COLO829 (cell line): ENCODE data around the gene SETBP1.

Experiments
- DNase-seq: peaks from one replicate; pipeline ENCODE4 v3.0.0; 2012; ENCODE audit warnings: low spot score

The SETBP1 gene

DNA sequence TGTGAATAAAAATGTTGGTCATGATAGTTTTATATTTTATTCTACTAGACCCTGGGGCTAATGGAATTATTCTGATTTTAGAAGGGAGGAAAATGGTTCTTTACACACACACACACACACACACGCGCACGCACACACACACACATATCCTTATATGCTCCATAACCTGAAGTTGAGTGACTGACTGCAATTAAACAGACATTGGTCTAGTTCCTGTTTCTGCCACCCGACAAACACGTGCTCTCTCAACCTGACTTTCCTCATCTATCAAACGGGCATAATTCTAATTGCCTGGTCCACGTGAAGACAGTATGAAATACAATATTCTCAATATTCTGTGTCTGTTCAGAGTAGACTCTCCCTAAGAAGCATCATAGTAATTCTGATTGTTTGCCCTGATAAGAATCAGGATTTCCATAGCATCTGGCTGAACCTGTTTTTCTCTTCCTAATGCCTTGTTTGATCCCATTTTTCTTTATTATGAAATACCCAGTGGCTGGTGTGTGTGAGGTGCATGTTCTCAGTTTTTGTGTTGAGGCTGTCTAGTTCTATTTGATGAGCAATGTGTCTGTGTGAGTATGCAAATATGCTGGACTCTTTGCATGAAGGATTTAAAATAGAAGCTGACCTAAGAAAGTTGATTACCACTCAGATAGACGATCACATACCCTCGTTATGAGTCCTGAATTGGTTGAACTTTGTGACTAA lies 51.0 kb downstream of the SETBP1 start:
- DNase-seq, result no peak

DNA sequence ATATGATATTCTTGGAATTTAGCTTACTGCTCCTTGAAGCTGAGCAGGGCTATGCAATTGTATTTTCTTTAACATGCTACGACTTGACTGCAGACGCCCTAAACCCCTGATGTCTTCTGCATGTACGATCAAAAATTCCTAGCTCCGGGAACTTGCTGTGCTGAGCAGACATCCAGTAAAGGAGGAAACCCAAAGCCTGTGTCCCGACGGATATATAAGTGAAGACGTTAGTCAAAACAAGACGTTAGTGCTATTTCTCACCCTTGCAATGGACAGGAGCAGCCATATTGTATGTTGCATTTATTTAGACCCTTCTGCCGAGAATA lies 51.5 kb downstream of the SETBP1 start:
- DNase-seq, result no peak

DNA sequence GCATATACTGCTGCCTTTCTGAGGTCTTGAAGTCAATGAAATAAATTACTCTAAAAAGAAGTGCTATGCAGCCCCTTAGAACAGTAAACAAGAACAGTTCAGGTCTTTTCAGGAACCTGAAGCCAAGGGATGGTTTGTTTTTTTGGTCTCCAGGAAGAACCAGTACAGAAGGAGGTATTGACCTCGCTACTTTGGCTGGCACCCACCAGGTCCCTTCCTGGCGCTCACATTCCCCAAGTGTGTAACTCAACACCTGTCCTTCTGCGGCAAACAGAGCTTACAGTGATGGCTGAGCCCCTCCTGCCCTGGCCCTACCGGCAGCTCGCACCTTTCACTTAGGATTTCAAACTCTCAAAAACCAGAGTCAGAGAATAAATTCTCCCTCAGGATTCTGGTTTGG lies 51.9 kb downstream of the SETBP1 start:
- DNase-seq, result no peak

DNA sequence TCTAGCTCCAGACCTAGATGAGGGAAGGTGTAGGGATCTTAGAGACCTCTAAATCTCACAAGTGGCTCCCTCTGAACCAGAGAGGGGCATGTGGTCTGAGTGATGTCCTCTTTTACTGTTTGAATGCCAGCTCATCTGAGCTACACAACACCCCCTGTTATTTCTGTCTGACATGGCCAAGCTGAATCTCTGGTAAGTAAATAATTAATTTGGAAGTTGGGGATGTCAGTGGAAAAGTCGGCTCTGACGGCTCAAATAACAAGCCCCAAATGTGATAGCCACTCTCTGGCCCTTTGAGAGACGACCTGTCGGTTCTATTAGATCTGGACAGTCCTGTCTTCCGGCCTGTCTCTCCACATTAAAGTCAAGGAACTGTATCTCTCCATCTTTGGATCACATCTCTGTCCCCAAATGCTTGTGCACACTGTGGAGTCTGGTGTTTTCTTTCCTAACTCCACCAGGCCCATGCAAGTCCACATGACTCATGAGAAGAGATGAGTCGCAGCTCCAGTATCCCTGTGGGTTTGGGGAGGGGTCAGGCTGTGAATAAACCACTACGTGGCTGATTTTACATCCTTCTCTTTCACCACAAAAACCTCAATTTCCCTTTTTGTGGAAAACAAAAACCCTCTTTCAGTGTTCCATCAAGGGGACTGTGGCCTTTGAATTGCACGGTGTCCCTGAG lies 52.5 kb downstream of the SETBP1 start:
- DNase-seq, result no peak

DNA sequence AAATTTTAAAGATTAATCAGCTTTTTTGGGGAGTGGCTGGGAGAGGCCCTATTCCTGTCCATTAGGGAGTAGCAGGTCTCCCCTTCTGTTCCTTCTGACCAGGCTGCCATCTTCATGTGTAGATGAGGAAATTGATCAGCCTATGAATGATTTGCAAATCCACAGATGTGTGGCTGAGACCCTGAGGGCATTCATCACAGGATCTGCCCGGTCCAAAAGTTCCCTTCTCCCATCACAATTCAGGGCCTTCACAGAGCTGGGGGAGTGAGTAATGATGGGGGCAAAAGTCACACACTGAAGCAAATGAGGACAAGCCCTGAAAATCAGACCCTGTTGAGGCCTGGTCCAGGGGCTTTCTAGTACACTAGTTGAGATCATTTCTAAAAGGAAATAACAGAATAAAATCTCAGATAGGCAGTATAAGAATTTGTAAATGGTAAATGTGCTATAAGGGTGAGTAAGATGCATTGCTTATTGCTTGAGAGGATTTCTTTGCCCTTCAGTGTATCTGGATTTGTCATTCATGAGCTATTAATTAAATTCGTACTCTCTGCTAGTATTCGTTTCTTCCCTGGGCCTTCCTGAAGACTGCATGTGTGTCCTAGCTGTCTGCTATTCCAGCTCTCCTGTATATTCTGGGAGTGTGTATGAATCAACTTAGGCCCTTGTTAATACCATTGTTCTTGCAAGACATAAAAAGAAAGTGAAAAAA lies 53.2 kb downstream of the SETBP1 start:
- DNase-seq, result no peak

GRCh38 chr18:44735096-44735495 lies 54.4 kb downstream of the SETBP1 start:
- DNase-seq, result no peak

GRCh38 chr18:44736664-44737380 lies 56.1 kb downstream of the SETBP1 start:
- peak; percentile 8 for DNase-seq

GRCh38 chr18:44737623-44738022 lies 56.9 kb downstream of the SETBP1 start:
- no peak for DNase-seq

DNA sequence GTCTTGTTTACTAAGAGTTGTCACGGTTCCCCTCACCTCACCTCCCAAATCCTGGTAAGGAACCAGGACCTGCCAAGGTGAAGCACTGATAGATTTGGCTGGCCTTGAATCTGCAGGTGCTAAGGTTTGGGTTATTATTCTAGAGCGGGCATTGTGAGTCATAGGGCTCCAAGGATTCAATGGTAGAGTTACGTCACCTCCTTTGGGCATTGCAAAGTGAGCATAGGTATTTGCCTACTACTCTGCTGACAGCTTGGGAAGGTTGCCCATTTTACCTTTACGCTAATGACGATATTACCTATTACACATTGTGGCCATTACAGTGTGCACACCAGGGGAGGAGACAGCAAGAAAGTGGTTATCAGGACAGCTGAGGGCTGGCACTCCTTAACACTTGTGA lies 59.3 kb downstream of the SETBP1 start:
- no peak for DNase-seq

DNA sequence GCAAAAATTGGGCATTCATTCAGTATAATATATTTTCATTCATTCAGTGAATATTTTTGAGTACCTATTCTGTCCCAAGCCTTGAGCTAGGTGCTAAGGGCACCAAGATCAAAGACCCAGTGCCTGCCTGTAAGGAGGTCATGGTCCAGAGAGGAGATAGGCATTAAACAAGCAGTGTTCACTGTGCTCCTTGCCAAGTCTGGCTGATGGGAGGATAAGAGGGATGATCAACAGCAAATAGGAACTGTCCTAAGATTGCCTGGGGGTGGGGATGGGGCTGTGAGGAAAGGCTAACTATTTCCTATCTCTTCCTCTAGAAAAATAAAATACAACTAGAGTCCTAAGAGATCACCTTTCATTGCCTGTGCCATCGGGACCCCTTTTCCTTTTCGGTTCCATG lies 60.4 kb downstream of the SETBP1 start:
- DNase-seq, result no peak

- DNase-seq, result no peak
Observed at GRCh38 chr18:44741511-44741910, 60.8 kb downstream of the SETBP1 start.

DNA sequence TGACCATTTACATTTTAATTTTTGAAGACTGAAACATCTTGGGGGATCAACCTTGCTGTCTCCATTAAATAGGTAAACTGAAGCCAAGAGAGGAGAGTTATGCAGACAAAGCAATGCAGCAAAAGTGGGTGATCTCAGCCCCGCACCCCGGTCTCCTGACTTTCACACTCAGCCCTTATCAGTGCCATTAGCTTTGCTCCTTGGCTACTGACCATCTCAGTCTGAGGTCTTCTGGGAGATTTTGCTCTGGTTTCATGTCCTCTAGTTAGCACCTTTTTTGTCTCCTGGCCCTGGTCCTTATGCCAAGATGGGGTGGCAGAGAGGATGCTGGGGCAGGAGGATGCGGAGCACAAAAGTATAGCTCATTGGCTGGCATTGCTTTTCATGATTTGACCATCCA lies 61.4 kb downstream of the SETBP1 start:
- no peak for DNase-seq

- DNase-seq, result no peak
Observed at GRCh38 chr18:44742718-44743311, 62.1 kb downstream of the SETBP1 start.

DNA sequence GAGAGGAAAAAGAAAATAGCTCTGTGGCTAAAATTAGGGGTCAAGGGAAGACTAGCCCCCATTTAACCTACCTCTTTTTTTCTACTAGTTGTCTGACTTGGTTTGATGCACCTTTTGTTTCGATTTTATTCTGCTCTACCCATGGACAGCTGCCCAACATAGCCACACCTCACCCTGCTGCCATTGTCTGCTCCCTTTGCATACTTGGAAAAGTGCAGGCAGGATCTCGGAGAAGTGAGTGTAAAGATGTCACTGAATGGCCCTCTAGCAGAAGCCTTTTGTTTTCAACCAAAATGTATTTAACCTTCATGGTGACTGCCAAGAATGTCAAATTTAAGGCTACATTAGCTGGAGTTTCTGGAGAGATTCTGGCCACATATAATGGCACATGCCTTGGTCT lies 62.9 kb downstream of the SETBP1 start:
- no peak for DNase-seq

DNA sequence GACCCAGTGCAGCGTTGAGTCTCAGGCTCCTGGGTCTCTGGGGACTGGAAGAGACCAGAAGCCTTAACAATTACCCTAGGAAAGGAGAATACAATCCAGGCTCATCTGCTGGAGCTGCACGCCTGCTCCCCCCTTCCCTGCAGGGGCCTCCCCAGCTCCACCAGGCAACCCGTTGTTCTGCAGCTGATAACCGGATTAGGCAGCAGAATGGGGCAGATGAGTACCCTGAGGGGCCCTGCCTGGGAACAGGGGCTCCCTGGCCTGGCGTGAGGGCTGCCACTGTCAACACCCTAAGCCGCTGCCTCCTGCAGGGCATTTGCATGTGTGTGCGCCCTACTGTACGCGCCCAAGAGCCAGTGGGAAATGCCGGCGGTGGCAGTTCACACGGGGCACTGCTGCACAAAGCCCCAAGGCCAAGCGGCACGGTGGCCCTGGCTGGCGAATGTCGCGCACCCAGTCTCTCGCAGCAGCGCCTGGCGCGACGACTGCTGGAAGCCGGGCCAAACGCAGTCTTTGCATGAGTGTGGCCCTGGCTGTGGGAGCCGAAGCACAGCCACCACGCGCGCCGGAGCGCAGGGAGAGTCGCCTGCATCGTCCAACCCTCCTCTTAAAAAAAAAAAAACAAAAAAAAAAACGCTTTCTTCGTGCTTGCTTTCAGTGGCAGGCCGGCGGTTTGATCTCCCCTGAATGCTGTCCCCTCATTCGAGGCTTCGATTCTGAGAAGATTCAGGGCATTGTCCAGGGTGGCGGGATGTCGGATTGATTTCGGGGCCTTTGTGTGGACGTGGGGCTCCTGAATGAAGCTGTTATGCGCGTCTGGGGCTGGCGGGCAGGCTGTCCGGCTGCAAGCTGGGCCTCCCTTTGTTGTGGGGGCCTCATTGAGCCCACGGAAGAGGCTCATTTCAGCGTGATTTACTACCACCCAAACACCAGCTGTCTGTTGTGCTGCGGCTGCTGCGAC lies 63.8 kb downstream of the SETBP1 start:
- no peak for DNase-seq

DNA sequence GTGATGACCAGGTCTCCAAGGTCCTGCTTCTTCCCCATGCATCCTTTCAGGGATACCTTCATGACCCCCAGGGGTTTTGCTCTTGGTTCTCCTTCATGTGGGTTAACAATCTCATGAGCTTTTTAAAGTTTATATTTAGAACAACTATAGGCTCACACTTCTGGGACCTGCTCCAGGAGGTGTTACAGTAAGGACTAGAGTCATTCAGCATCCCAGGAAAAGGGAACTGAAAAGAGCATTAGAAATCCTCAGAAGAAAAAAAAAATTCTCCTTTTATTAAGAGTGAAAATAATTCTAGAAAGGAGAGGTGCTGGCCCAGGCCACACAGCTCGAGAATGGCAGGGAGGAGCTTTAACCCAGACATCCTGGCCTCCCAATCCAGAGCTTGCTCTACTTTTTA lies 66.5 kb downstream of the SETBP1 start:
- DNase-seq, result no peak

DNA sequence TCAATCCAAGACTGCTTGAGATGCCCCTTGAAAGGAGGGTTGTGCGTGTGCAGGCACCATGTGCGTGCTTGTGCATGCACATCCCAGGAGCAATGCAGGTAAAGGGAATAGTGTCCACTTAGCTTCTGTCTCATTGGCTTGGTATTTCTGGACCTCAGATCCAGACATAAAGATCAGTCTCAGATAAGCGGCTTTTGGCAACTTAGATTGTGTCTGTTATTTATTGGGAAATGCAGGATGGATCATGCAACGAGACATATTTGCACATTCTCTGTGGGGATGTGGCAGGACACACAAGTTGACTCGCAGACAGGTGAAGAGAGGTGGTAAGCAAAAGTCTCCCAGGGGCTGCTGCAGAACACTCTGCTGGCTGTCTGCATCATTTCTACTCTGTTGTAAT lies 67.9 kb downstream of the SETBP1 start:
- DNase-seq, result no peak

DNA sequence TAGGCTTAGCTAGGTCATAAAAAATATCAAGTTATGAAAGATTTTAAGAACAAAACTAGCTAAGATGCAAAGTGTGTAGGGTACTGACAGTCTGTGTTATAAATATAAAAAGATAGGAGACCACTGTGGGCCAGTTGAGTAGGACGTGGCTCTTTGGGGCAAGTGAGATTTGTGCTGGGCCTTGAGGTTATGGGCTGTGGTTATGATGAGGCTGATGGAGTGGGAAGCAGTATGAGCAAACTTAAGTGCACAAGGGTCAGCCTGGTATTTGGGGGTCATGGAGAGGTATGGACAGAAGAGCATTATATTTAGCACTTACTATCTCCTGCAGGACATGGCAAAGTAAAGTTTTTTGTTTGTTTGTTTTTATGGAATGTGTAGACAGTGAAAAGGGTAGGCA lies 70.1 kb downstream of the SETBP1 start:
- no peak for DNase-seq

GRCh38 chr18:44754567-44754966 lies 73.9 kb downstream of the SETBP1 start:
- DNase-seq, result no peak

DNA sequence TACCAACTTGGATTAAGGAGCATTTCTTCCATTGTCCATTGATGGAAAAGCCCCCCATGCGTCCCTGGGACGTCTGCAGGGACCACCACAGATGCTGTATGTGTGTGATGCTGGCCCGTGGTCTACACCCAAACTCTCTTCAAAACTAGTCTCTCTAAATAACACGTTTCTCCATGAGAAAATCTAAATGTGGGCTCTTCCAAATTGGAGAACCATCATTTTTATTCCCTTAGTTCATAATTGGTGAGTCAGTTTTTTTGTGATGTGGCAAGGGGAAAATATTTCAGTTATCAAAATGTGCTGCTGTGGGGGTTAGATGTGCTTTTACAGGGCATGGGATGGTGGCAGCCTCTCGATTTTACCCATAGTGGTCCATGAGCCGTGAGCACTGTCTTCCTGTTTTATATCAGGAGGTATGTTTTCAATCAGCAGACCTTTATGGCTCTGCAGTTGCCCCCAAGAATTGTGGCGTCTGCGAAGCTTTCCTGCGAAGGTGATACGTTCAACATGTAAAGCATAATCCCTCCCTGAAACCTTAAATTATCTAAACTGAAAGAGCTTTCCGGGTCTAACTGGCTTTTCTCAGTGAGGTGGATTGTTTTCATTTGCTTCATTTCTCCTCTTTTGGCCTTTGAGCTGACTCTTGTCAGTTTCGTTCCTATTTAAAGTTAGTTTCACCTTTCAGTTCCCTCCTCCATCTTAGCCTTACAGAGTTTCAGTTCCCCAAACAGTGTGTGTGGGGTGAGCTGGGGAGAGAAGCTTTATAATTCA lies 78.4 kb downstream of the SETBP1 start:
- no peak for DNase-seq
